Trophoblast cell (in vitro differentiated cells and primary cell): Measurements from ENCODE around the gene MYO16.
A peak's percentile ranks its signal among the peaks of the same experiment; 100 is the strongest.
"Not testable (repeated sequence)": the region's sequence is repeated elsewhere in the genome, so short reads cannot be mapped to it uniquely, and the experiment has no call there.

Experiments used
- DNase-seq, 2 donors: peaks; one replicate each; pipeline ENCODE4 v3.0.0-alpha.2; 2016
- H2AFZ ChIP-seq: 2 replicates; pipeline ENCODE4 v1.6.1; 2013; ENCODE audit warnings: low read length, moderate library complexity, mild to moderate bottlenecking; ENCODE audit not compliant: insufficient read depth, poor library complexity
- H2AK5ac ChIP-seq: 2 replicates; pipeline ENCODE4 v1.6.1; 2013; ENCODE audit warnings: mild to moderate bottlenecking, low read length
- H2BK120ac ChIP-seq: 2 replicates; pipeline ENCODE4 v1.6.1; 2013; ENCODE audit warnings: low read length, mild to moderate bottlenecking, moderate library complexity; ENCODE audit not compliant: insufficient read depth, poor library complexity
- H2BK12ac ChIP-seq: 2 replicates; pipeline ENCODE4 v1.6.1; 2013; ENCODE audit warnings: mild to moderate bottlenecking, low read length, moderate library complexity
- H2BK5ac ChIP-seq: 2 replicates; pipeline ENCODE4 v1.6.1; 2013; ENCODE audit warnings: low read length, low read depth, moderate library complexity, mild to moderate bottlenecking; ENCODE audit not compliant: poor library complexity
- H3K14ac ChIP-seq: 2 replicates; pipeline ENCODE4 v1.6.1; 2013; ENCODE audit warnings: mild to moderate bottlenecking, low read length
- H3K18ac ChIP-seq: 2 replicates; pipeline ENCODE4 v1.6.1; 2013; ENCODE audit warnings: mild to moderate bottlenecking, low read length
- H3K23ac ChIP-seq: 2 replicates; pipeline ENCODE4 v1.6.1; 2013; ENCODE audit warnings: low read length
- H3K27ac ChIP-seq: 2 replicates; pipeline ENCODE4 v1.5.1; 2013; ENCODE audit warnings: low read depth, mild to moderate bottlenecking, inconsistent platforms, low read length, moderate library complexity
- H3K27me3 ChIP-seq: 2 replicates; pipeline ENCODE4 v1.6.1; 2013; ENCODE audit warnings: inconsistent platforms, mild to moderate bottlenecking, low read length, moderate library complexity; ENCODE audit not compliant: insufficient read depth
- H3K36me3 ChIP-seq, 2 experiments: 1 replicate in 1 of 2; 2 replicates in 1 of 2; pipeline ENCODE4 v1.6.1; 2013; ENCODE audit warnings: low read length in 2 of 2, mild to moderate bottlenecking in 2 of 2, moderate library complexity in 1 of 2; ENCODE audit not compliant: insufficient read depth in 2 of 2, control insufficient read depth in 1 of 2
- H3K4ac ChIP-seq: 2 replicates; pipeline ENCODE4 v1.6.1; 2013; ENCODE audit warnings: low read depth, mild to moderate bottlenecking, low read length, moderate library complexity
- H3K4me1 ChIP-seq, 2 experiments: 1 replicate in 1 of 2; 2 replicates in 1 of 2; pipeline ENCODE4 v1.6.1; 2013; ENCODE audit warnings: low read length in 2 of 2, mild to moderate bottlenecking in 2 of 2, moderate library complexity in 1 of 2; ENCODE audit not compliant: insufficient read depth in 2 of 2, control insufficient read depth in 1 of 2
- H3K4me2 ChIP-seq: 2 replicates; pipeline ENCODE4 v1.6.1; 2013; ENCODE audit warnings: inconsistent platforms, mild to moderate bottlenecking, low read length, moderate library complexity
- H3K4me3 ChIP-seq: 2 replicates; pipeline ENCODE4 v1.5.1; 2013; ENCODE audit warnings: mild to moderate bottlenecking, low read depth, low read length, inconsistent platforms
- H3K79me1 ChIP-seq: one replicate; pipeline ENCODE4 v1.6.1; 2013; ENCODE audit warnings: low read length
- H3K79me2 ChIP-seq: 2 replicates; pipeline ENCODE4 v1.6.1; 2013; ENCODE audit warnings: low read length, mild to moderate bottlenecking; ENCODE audit not compliant: control insufficient read depth, insufficient read depth, poor library complexity
- H3K9ac ChIP-seq: 2 replicates; pipeline ENCODE4 v1.6.1; 2013; ENCODE audit warnings: mild to moderate bottlenecking, low read length
- H3K9me3 ChIP-seq: 2 replicates; pipeline ENCODE4 v1.6.1; 2013; ENCODE audit warnings: low read depth, mild to moderate bottlenecking, control low read depth, inconsistent platforms, low read length; ENCODE audit not compliant: insufficient read depth
- H4K12ac ChIP-seq: 2 replicates; pipeline ENCODE4 v1.6.1; 2013; ENCODE audit warnings: low read depth, mild to moderate bottlenecking, low read length, moderate library complexity
- H4K8ac ChIP-seq: 2 replicates; pipeline ENCODE4 v1.6.1; 2013; ENCODE audit warnings: low read depth, mild to moderate bottlenecking, low read length, moderate library complexity
- H4K91ac ChIP-seq: one replicate; pipeline ENCODE4 v1.6.1; 2013; ENCODE audit warnings: low read depth, mild to moderate bottlenecking, low read length, moderate library complexity
- WGBS: extraction: QIAGEN DNeasy Blood & Tissue Kit; methylation state at CpG from one replicate; pipeline ENCODE4 v1.1.7; 2013; ENCODE audit warnings: missing lambda C conversion rate; ENCODE audit not compliant: insufficient read length, insufficient coverage; ENCODE audit errors: extremely low coverage; 5-methylcytosine and 5-hydroxymethylcytosine counted together

The MYO16 gene

GRCh38 chr13:108781312-108781711, 151.9 kb downstream of the MYO16 start:
- Histone ChIP-seq H3K27ac (no peak overlapping the region), H4K8ac (no peak overlapping the region), H3K36me3 (peaks cover 0 to 5% of the 10 kb centered on the region in 2 experiments), H4K91ac (peak overlapping the region; percentile 5), H3K79me1 (peaks cover 11% of the 10 kb centered on the region), H2AFZ (no peak overlapping the region), H3K14ac (no peak overlapping the region), H3K4ac (no peak overlapping the region), H3K4me2 (no peak overlapping the region), H3K9ac (no peak overlapping the region), H3K23ac (no peak overlapping the region), H2BK5ac (peak overlapping the region; percentile 49), H3K27me3 (no peaks in the 10 kb centered on the region), H3K4me3 (no peak overlapping the region), H3K18ac (peak overlapping the region; percentile 29), H2AK5ac (no peak overlapping the region), H2BK120ac (peak overlapping the region; percentile 11), H4K12ac (no peak overlapping the region), H3K9me3 (peaks cover 3% of the 10 kb centered on the region), H3K79me2 (no peaks in the 10 kb centered on the region), H3K4me1 (peaks cover 3 to 13% of the 10 kb centered on the region in 2 experiments), H2BK12ac (peak overlapping the region; percentile 17)
- no peak for DNase-seq
- WGBS, result no CpG with 5 or more reads among the region's 4 CpGs

- not testable (repeated sequence) for H3K4ac ChIP-seq, H2BK12ac ChIP-seq, H3K18ac ChIP-seq, H3K23ac ChIP-seq, H3K14ac ChIP-seq, H2AFZ ChIP-seq, H3K27ac ChIP-seq, H3K36me3 ChIP-seq, DNase-seq, H3K79me2 ChIP-seq, H2AK5ac ChIP-seq, H3K79me1 ChIP-seq, H2BK120ac ChIP-seq, H3K27me3 ChIP-seq, H3K4me3 ChIP-seq, H4K91ac ChIP-seq, H2BK5ac ChIP-seq, H3K4me1 ChIP-seq, H4K12ac ChIP-seq, H3K4me2 ChIP-seq, H3K9me3 ChIP-seq, H4K8ac ChIP-seq, H3K9ac ChIP-seq
- WGBS, result no CpG with 5 or more reads among the region's 2 CpGs
Measured at GRCh38 chr13:108782480-108782879, 153.1 kb downstream of the MYO16 start.

- Histone ChIP-seq H2BK5ac (no peak overlapping the region), H3K27me3 (no peaks in the 10 kb centered on the region), H3K4me1 (no peaks in the 10 kb centered on the region), H3K23ac (no peak overlapping the region), H4K8ac (no peak overlapping the region), H3K4ac (no peak overlapping the region), H3K27ac (no peak overlapping the region), H4K12ac (no peak overlapping the region), H3K4me2 (no peak overlapping the region), H3K79me2 (no peaks in the 10 kb centered on the region), H3K79me1 (no peaks in the 10 kb centered on the region), H3K14ac (no peak overlapping the region), H2BK12ac (no peak overlapping the region), H2AK5ac (no peak overlapping the region), H3K4me3 (no peak overlapping the region), H3K36me3 (peaks cover 0 to 5% of the 10 kb centered on the region in 2 experiments), H3K9me3 (peaks cover 3% of the 10 kb centered on the region), H3K18ac (no peak overlapping the region), H2BK120ac (no peak overlapping the region), H3K9ac (no peak overlapping the region), H4K91ac (no peak overlapping the region), H2AFZ (no peak overlapping the region)
- no peak for DNase-seq
- no CpG with 5 or more reads among the region's 3 CpGs for WGBS
Measured at GRCh38 chr13:108785844-108786243, 156.4 kb downstream of the MYO16 start.

- Histone ChIP-seq H4K12ac (no peak overlapping the region), H3K23ac (no peak overlapping the region), H3K79me2 (no peaks in the 10 kb centered on the region), H2BK12ac (no peak overlapping the region), H3K9me3 (peaks cover 3% of the 10 kb centered on the region), H2AK5ac (no peak overlapping the region), H3K4me3 (no peak overlapping the region), H3K18ac (no peak overlapping the region), H2BK5ac (no peak overlapping the region), H4K8ac (no peak overlapping the region), H3K9ac (no peak overlapping the region), H3K14ac (no peak overlapping the region), H3K4me1 (no peaks in the 10 kb centered on the region), H2AFZ (no peak overlapping the region), H3K36me3 (peaks cover 0 to 5% of the 10 kb centered on the region in 2 experiments), H3K79me1 (no peaks in the 10 kb centered on the region), H3K4me2 (no peak overlapping the region), H3K27ac (no peak overlapping the region), H2BK120ac (no peak overlapping the region), H4K91ac (no peak overlapping the region), H3K27me3 (no peaks in the 10 kb centered on the region), H3K4ac (no peak overlapping the region)
- no peak for DNase-seq
- no CpG with 5 or more reads among the region's 11 CpGs for WGBS
Measured at GRCh38 chr13:108786456-108787200, 157.2 kb downstream of the MYO16 start.
